Measurements from ENCODE around the gene DNAH9. TPM values are rescaled to one million over a fixed set of nuclear protein-coding genes. Genes with fewer than 3 reads are reported as not detected.

Gene DNAH9
- total and polyA plus RNA-seq, 4 donors, result under 0.01 to 0.09 TPM; not detected in 2

DNA sequence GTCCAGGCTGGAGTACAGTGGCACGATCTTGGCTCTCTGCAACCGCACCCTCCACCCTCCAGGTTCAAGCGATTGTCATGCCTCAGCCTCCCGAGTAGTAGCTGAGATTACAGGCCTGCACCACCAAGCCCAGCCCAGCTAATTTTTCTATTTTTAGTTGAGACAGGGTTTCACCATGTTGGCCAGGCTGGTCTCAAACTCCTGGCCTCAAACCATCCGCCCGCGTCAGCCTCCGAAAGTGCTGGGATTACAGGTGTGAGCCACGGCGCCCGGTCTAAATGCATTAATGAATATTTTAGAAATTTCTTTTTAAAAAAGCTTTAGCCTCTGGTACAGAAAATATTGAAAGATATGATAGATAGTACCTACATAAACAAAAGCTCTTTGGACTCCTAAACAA lies 95.0 kb downstream of the DNAH9 start (continued):
- TF ChIP-seq, protein P1, sequence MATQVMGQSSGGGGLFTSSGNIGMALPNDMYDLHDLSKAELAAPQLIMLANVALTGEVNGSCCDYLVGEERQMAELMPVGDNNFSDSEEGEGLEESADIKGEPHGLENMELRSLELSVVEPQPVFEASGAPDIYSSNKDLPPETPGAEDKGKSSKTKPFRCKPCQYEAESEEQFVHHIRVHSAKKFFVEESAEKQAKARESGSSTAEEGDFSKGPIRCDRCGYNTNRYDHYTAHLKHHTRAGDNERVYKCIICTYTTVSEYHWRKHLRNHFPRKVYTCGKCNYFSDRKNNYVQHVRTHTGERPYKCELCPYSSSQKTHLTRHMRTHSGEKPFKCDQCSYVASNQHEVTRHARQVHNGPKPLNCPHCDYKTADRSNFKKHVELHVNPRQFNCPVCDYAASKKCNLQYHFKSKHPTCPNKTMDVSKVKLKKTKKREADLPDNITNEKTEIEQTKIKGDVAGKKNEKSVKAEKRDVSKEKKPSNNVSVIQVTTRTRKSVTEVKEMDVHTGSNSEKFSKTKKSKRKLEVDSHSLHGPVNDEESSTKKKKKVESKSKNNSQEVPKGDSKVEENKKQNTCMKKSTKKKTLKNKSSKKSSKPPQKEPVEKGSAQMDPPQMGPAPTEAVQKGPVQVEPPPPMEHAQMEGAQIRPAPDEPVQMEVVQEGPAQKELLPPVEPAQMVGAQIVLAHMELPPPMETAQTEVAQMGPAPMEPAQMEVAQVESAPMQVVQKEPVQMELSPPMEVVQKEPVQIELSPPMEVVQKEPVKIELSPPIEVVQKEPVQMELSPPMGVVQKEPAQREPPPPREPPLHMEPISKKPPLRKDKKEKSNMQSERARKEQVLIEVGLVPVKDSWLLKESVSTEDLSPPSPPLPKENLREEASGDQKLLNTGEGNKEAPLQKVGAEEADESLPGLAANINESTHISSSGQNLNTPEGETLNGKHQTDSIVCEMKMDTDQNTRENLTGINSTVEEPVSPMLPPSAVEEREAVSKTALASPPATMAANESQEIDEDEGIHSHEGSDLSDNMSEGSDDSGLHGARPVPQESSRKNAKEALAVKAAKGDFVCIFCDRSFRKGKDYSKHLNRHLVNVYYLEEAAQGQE (IDR thresholded peaks at IDR 0.05), result no peak
- TF ChIP-seq YY1 (IDR thresholded peaks at IDR 0.05) (no peak), HNF4A (conservative IDR thresholded peaks at IDR 0.05) (no peak), TAF1 (conservative IDR thresholded peaks at IDR 0.05) (no peak), GABPA (IDR thresholded peaks at IDR 0.05 in 1 of 2, conservative IDR thresholded peaks at IDR 0.05 in 1 of 2) (no peak)
- TF ChIP-seq, protein P2, sequence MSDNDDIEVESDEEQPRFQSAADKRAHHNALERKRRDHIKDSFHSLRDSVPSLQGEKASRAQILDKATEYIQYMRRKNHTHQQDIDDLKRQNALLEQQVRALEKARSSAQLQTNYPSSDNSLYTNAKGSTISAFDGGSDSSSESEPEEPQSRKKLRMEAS (IDR thresholded peaks at IDR 0.05), result no peak
- TF ChIP-seq, protein P3, sequence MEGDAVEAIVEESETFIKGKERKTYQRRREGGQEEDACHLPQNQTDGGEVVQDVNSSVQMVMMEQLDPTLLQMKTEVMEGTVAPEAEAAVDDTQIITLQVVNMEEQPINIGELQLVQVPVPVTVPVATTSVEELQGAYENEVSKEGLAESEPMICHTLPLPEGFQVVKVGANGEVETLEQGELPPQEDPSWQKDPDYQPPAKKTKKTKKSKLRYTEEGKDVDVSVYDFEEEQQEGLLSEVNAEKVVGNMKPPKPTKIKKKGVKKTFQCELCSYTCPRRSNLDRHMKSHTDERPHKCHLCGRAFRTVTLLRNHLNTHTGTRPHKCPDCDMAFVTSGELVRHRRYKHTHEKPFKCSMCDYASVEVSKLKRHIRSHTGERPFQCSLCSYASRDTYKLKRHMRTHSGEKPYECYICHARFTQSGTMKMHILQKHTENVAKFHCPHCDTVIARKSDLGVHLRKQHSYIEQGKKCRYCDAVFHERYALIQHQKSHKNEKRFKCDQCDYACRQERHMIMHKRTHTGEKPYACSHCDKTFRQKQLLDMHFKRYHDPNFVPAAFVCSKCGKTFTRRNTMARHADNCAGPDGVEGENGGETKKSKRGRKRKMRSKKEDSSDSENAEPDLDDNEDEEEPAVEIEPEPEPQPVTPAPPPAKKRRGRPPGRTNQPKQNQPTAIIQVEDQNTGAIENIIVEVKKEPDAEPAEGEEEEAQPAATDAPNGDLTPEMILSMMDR (IDR thresholded peaks at IDR 0.05; ENCODE audit: low read depth, low read length, missing input control), result no peak

DNA sequence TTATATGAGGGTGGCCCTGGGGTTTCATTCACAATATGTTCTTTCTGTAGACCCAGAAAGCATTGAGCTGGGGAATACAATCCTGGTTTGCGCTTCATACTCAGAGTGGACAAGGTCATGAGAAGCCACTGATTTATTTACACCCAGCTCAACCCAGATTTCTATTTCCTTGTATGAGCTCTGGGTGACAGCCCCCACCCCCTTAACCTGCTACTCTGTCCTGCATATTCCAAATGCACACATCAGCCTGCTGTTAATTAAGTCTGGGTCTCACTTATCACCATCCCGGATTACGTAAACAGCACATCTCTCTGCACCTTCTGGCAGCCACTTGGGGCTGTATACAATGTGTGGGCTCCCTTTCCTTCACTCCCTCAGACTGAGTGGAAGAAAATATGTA lies 102.4 kb downstream of the DNAH9 start:
- Histone ChIP-seq H3K36me3 (ENCODE audit: control insufficient read depth in 4 of 4, insufficient read depth in 3 of 4, low read depth in 1 of 4, low read length in 3 of 4) (no peaks in the 10 kb centered on the region), H3K4me1 (ENCODE audit: control insufficient read depth in 4 of 4, insufficient read depth in 4 of 4, low read length in 3 of 4) (peaks cover 2 to 9% (median 7%) of the 10 kb centered on the region in 4 donors), H3K27ac (ENCODE audit: low read depth in 1 of 2, low read length in 2 of 2) (no peak overlapping the region), H3K4me3 (ENCODE audit: low read depth in 1 of 3, low read length in 3 of 3) (no peak overlapping the region), H3K27me3 (ENCODE audit: control insufficient read depth in 4 of 4, insufficient read depth in 4 of 4, low read length in 3 of 4) (no peaks in the 10 kb centered on the region), H3K9me3 (ENCODE audit: control insufficient read depth in 4 of 4, low read length in 3 of 4) (no peaks in the 10 kb centered on the region), H3K9ac (ENCODE audit: low read depth in 1 of 2, low read length in 2 of 2) (no peak overlapping the region)
- no peak for TF ChIP-seq SP1 (IDR thresholded peaks at IDR 0.05)
- TF ChIP-seq HNF4A (conservative IDR thresholded peaks at IDR 0.05), result no peak
- TF ChIP-seq, protein P4, sequence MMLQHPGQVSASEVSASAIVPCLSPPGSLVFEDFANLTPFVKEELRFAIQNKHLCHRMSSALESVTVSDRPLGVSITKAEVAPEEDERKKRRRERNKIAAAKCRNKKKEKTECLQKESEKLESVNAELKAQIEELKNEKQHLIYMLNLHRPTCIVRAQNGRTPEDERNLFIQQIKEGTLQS (IDR thresholded peaks at IDR 0.05), result no peak
- no peak for TF ChIP-seq FOXA1 (IDR thresholded peaks at IDR 0.05)
- TF ChIP-seq, protein P5, sequence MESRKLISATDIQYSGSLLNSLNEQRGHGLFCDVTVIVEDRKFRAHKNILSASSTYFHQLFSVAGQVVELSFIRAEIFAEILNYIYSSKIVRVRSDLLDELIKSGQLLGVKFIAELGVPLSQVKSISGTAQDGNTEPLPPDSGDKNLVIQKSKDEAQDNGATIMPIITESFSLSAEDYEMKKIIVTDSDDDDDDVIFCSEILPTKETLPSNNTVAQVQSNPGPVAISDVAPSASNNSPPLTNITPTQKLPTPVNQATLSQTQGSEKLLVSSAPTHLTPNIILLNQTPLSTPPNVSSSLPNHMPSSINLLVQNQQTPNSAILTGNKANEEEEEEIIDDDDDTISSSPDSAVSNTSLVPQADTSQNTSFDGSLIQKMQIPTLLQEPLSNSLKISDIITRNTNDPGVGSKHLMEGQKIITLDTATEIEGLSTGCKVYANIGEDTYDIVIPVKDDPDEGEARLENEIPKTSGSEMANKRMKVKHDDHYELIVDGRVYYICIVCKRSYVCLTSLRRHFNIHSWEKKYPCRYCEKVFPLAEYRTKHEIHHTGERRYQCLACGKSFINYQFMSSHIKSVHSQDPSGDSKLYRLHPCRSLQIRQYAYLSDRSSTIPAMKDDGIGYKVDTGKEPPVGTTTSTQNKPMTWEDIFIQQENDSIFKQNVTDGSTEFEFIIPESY (IDR thresholded peaks at IDR 0.05), result no peak
- TF ChIP-seq NR2F2 (IDR thresholded peaks at IDR 0.05), result no peak
- TF ChIP-seq GABPA (IDR thresholded peaks at IDR 0.05 in 1 of 2, conservative IDR thresholded peaks at IDR 0.05 in 1 of 2), result no peak
- TF ChIP-seq YY1 (IDR thresholded peaks at IDR 0.05), result no peak
- no peak for TF ChIP-seq EGR1 (IDR thresholded peaks at IDR 0.05; ENCODE audit: low read depth in 2 of 2)
- TF ChIP-seq, protein P3 (IDR thresholded peaks at IDR 0.05; ENCODE audit: low read depth, low read length, missing input control), result no peak
- TF ChIP-seq, protein P2 (IDR thresholded peaks at IDR 0.05), result no peak
- no peak for TF ChIP-seq TAF1 (conservative IDR thresholded peaks at IDR 0.05)
- no peak for TF ChIP-seq HNF4G (IDR thresholded peaks at IDR 0.05)
- TF ChIP-seq, protein P1 (IDR thresholded peaks at IDR 0.05), result no peak
- no peak for TF ChIP-seq RAD21 (IDR thresholded peaks at IDR 0.05)
- no peak for TF ChIP-seq RXRA (IDR thresholded peaks at IDR 0.05)
- no peak for TF ChIP-seq JUND (IDR thresholded peaks at IDR 0.05)
- no peak for TF ChIP-seq FOXA2 (IDR thresholded peaks at IDR 0.05)
- no peak for DNase-seq (ENCODE audit: low spot score)
- 84% methylated on average over 3 of the region's 3 CpGs for WGBS

Data from liver (tissue), 9 donors.